HepG2 (cell line): ENCODE measurements around the gene SLC9B2. TPM values are rescaled to one million over a fixed set of nuclear protein-coding genes. Genes with fewer than 3 reads are reported as not detected.
A peak's percentile ranks its signal among the peaks of the same experiment; 100 is the strongest.

Source experiments
- AKAP8 ChIP-seq: sonication (generic); formaldehyde crosslinking; IDR thresholded peaks from 2 replicates; pipeline ENCODE4 v1.5.1; 2020; ENCODE audit warnings: mild to moderate bottlenecking, missing genetic modification reagents
- BHLHE40 ChIP-seq: IDR thresholded peaks from 2 replicates; pipeline ENCODE4 v1.6.1; 2011; ENCODE audit warnings: low read length, improper control_type of control experiment
- CHD2 ChIP-seq: IDR thresholded peaks from 2 replicates; pipeline ENCODE4 v1.6.1; 2011; ENCODE audit warnings: low read depth, low read length, improper control_type of control experiment
- GPN1 ChIP-seq: sonication (generic); formaldehyde crosslinking; IDR thresholded peaks from 2 replicates; pipeline ENCODE4 v1.5.1; 2020; ENCODE audit warnings: missing genetic modification reagents, borderline replicate concordance
- KMT2B ChIP-seq: IDR thresholded peaks from 2 replicates; pipeline ENCODE4 v1.6.1; 2016; ENCODE audit warnings: missing genetic modification reagents, missing compliant biosample characterization
- MIXL1 ChIP-seq: IDR thresholded peaks from 2 replicates; pipeline ENCODE4 v1.6.1; 2016
- RNF2 ChIP-seq: fragments of 450-650 bp; conservative IDR thresholded peaks from 2 replicates; pipeline ENCODE4 v1.6.1; 2016; ENCODE audit warnings: low read depth
- TERF1 ChIP-seq: sonication (generic); formaldehyde crosslinking; IDR thresholded peaks from 2 replicates; pipeline ENCODE4 v1.8.0; 2022; ENCODE audit warnings: mild to moderate bottlenecking, missing genetic modification reagents, moderate library complexity
- ZMYM4 ChIP-seq: sonication (generic); formaldehyde crosslinking; IDR thresholded peaks from 2 replicates; pipeline ENCODE4 v1.8.1; 2023; ENCODE audit warnings: mild to moderate bottlenecking, missing genetic modification reagents
- ZNF10 ChIP-seq: sonication (generic); formaldehyde crosslinking; IDR thresholded peaks from 2 replicates; pipeline ENCODE4 v1.4.0; 2020; ENCODE audit warnings: mild to moderate bottlenecking, low read depth, missing genetic modification reagents, borderline replicate concordance
- ZNF337 ChIP-seq: sonication (generic); formaldehyde crosslinking; IDR thresholded peaks from 2 replicates; pipeline ENCODE4 v1.5.1; 2020; ENCODE audit warnings: missing genetic modification reagents, low read depth, mild to moderate bottlenecking, borderline replicate concordance
- ZNF510 ChIP-seq: sonication (generic); formaldehyde crosslinking; IDR thresholded peaks from 2 replicates; pipeline ENCODE4 v1.4.0; 2020; ENCODE audit warnings: low read depth, mild to moderate bottlenecking, missing genetic modification reagents
- ZNF776 ChIP-seq: sonication (generic); formaldehyde crosslinking; IDR thresholded peaks from 2 replicates; pipeline ENCODE4 v1.4.0; 2020; ENCODE audit warnings: mild to moderate bottlenecking, missing genetic modification reagents
- ZSCAN5A ChIP-seq: sonication (generic); formaldehyde crosslinking; IDR thresholded peaks from 2 replicates; pipeline ENCODE4 v1.8.0; 2022; ENCODE audit warnings: mild to moderate bottlenecking, missing genetic modification reagents, borderline replicate concordance
- polyA plus RNA-seq, 8 experiments: library from polyadenylated mRNA; depleted of rRNA in 3 of 8; stranded (reverse) in 7 of 8; unstranded in 1 of 8; fragments of >200 nt; fragmentation: Illumina TruSeq in 4 of 8; extraction: Trizol in 4 of 8; gene quantifications; 2 replicates each; pipeline versions ENCODE4 v1.2.1 to v1.2.3, GENCODE V29; 2011 to 2016; ENCODE audit warnings: low read depth in 4 of 8, missing spikeins in 1 of 8, mixed read lengths in 1 of 8; ENCODE audit not compliant: insufficient read depth in 1 of 8
- total RNA-seq, 5 experiments: library from RNA; depleted of rRNA; stranded (reverse); fragments of >200 nt; fragmentation: Illumina TruSeq; extraction: Trizol; gene quantifications; 2 replicates each; pipeline ENCODE4 v1.2.3, GENCODE V29; 2016; ENCODE audit warnings: low read depth in 1 of 5
- TF ChIP-seq, protein P1 (sequence below): sonication (generic); formaldehyde crosslinking; IDR thresholded peaks from 2 replicates; pipeline ENCODE4 v1.5.1; 2020; ENCODE audit warnings: mild to moderate bottlenecking, moderate library complexity, missing genetic modification reagents
- TF ChIP-seq, protein P2 (sequence below): sonication (generic); formaldehyde crosslinking; IDR thresholded peaks from 2 replicates; pipeline ENCODE4 v1.4.0; 2020; ENCODE audit warnings: mild to moderate bottlenecking, missing genetic modification reagents

The SLC9B2 gene
- total and polyA plus RNA-seq, 2 of the 13 experiments (the other 11 are each of a cell fraction or from before 2014, with no cell fraction given), result 23.5 to 38.5 TPM

DNA sequence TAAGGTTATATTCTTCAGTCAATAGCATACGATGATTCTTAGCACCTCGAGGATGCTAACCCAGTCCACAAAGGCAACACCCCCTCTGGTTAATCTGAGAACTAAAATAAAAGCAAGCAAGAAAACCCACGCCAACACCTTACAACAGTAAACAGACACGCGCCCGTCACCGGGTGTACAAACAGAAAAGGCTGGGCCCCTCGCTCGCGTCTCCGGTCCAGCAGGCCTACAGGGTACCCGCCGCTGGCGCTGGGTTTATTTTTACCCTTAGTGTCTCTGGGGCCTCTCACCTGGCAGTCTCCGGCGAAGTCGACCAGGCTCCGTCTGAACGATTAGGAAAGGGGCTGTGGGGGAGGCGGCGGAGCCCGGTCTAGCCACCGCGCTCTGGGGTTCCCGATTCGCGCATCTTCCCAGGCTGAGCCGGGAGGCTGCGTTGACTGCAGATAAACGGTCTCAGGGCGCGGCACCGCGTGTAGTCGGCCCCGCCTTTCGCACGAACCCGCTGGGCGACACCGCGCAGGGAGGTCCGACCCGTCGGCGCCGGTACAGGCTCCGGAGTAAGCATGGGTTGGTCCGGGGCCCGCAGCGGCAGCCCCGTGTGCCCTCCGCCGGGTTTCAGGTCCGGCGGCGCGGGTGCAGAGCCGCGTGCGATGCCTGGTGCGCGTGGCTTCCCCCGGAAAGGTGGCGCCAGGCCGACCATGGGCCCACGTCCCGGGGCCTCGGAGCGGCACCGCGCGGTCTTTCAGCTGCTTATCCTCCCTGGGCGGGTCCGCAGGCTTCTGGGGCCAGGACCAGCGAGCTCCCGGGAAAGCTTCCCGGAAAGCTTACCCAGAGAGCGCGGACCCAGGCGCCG lies 441 bp downstream of the SLC9B2 start (continued):
- TF ChIP-seq ZSCAN5A, result no peak
- TF ChIP-seq, protein P1, sequence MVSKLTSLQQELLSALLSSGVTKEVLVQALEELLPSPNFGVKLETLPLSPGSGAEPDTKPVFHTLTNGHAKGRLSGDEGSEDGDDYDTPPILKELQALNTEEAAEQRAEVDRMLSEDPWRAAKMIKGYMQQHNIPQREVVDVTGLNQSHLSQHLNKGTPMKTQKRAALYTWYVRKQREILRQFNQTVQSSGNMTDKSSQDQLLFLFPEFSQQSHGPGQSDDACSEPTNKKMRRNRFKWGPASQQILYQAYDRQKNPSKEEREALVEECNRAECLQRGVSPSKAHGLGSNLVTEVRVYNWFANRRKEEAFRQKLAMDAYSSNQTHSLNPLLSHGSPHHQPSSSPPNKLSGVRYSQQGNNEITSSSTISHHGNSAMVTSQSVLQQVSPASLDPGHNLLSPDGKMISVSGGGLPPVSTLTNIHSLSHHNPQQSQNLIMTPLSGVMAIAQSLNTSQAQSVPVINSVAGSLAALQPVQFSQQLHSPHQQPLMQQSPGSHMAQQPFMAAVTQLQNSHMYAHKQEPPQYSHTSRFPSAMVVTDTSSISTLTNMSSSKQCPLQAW (CRISPR knock-in tag), result peak; percentile 52; the same call in 1 of the 2 replicates
- no peak for TF ChIP-seq ZNF337 (CRISPR knock-in tag)
- TF ChIP-seq ZNF10 (CRISPR knock-in tag), result no peak
- TF ChIP-seq AKAP8 (CRISPR knock-in tag), result peak; percentile 78; the same call in 1 of the 2 replicates
- no peak for TF ChIP-seq ZNF510 (CRISPR knock-in tag)
- no peak for TF ChIP-seq GPN1
- no peak; the same call in 1 of the 2 replicates for TF ChIP-seq KMT2B (CRISPR knock-in tag)
- TF ChIP-seq ZNF776 (CRISPR knock-in tag), result 0 out of 2 replicates have a peak, but pooled peaks have one; percentile 60
- TF ChIP-seq, protein P2, sequence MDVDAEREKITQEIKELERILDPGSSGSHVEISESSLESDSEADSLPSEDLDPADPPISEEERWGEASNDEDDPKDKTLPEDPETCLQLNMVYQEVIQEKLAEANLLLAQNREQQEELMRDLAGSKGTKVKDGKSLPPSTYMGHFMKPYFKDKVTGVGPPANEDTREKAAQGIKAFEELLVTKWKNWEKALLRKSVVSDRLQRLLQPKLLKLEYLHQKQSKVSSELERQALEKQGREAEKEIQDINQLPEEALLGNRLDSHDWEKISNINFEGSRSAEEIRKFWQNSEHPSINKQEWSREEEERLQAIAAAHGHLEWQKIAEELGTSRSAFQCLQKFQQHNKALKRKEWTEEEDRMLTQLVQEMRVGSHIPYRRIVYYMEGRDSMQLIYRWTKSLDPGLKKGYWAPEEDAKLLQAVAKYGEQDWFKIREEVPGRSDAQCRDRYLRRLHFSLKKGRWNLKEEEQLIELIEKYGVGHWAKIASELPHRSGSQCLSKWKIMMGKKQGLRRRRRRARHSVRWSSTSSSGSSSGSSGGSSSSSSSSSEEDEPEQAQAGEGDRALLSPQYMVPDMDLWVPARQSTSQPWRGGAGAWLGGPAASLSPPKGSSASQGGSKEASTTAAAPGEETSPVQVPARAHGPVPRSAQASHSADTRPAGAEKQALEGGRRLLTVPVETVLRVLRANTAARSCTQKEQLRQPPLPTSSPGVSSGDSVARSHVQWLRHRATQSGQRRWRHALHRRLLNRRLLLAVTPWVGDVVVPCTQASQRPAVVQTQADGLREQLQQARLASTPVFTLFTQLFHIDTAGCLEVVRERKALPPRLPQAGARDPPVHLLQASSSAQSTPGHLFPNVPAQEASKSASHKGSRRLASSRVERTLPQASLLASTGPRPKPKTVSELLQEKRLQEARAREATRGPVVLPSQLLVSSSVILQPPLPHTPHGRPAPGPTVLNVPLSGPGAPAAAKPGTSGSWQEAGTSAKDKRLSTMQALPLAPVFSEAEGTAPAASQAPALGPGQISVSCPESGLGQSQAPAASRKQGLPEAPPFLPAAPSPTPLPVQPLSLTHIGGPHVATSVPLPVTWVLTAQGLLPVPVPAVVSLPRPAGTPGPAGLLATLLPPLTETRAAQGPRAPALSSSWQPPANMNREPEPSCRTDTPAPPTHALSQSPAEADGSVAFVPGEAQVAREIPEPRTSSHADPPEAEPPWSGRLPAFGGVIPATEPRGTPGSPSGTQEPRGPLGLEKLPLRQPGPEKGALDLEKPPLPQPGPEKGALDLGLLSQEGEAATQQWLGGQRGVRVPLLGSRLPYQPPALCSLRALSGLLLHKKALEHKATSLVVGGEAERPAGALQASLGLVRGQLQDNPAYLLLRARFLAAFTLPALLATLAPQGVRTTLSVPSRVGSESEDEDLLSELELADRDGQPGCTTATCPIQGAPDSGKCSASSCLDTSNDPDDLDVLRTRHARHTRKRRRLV (CRISPR knock-in tag), result no peak
- peak; percentile 42; the same call in 1 of the 2 replicates for TF ChIP-seq TERF1
- peak; percentile 30 for TF ChIP-seq ZMYM4
- no peak for TF ChIP-seq CHD2
- no peak for TF ChIP-seq MIXL1 (CRISPR knock-in tag)
- TF ChIP-seq BHLHE40, result no peak
- TF ChIP-seq RNF2, result no peak; the same call in 1 of the 2 replicates
